GM12892 (cell line): ENCODE measurements around the gene HOXA7.

ENCODE experiments used
- DNase-seq: peaks from one replicate; pipeline ENCODE4 v3.0.0; 2011; ENCODE audit not compliant: insufficient read length
- FAIRE-seq: peaks from 2 replicates; lab custom pipeline; 2011; peaks lifted over from hg19 to GRCh38; lab: Jason Lieb, UNC
- POLR2A ChIP-seq: IDR thresholded peaks from 2 replicates; pipeline ENCODE4 v1.6.1; 2011; ENCODE audit warnings: low read depth, low read length, control low read depth
- POLR2AphosphoS5 ChIP-seq: IDR thresholded peaks from 2 replicates; pipeline ENCODE4 v1.6.1; 2011; ENCODE audit warnings: low read depth, low read length, control low read depth
- TAF1 ChIP-seq: IDR thresholded peaks from 2 replicates; pipeline ENCODE4 v1.6.1; 2011; ENCODE audit warnings: low read depth, mild to moderate bottlenecking, control low read depth, low read length, borderline replicate concordance

The HOXA7 gene

GRCh38 chr7:27128776-27129728 lies 27.4 kb downstream of the HOXA7 start:
- FAIRE-seq (no peak), DNase-seq (no peak)
- TF ChIP-seq TAF1 (no peak), POLR2AphosphoS5 (no peak), POLR2A (no peak)

- DNase-seq (no peak), FAIRE-seq (no peak)
- TF ChIP-seq TAF1 (no peak), POLR2A (no peak), POLR2AphosphoS5 (no peak)
Measured at GRCh38 chr7:27128034-27128433, 28.4 kb downstream of the HOXA7 start.

GRCh38 chr7:27126596-27127327 lies 29.7 kb downstream of the HOXA7 start:
- no peak for DNase-seq
- no peak for TF ChIP-seq TAF1
- no peak for TF ChIP-seq POLR2A
- no peak for TF ChIP-seq POLR2AphosphoS5
- no peak for FAIRE-seq

DNA sequence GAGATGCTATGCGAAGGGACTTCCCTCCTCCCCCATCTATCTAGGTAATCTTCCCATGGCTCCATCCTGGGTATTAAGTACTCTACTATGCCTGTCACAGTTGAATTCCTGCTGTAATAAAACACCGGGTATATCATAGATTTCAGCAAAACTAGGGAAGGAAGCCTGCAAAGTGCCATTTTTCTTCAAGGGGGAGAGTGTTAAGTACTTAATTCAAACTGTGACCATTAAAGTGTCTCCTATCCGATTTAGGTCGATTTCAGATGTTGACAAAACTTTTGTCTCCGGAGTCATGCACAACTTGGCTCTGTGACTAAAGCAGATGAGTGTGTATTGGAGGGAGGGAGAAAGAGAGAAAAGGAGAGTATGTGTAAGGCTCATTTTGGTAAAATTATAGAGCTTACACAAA lies 30.5 kb downstream of the HOXA7 start:
- TF ChIP-seq POLR2A: no peak
- TF ChIP-seq TAF1: no peak
- TF ChIP-seq POLR2AphosphoS5: no peak
- FAIRE-seq (no peak), DNase-seq (no peak)

DNA sequence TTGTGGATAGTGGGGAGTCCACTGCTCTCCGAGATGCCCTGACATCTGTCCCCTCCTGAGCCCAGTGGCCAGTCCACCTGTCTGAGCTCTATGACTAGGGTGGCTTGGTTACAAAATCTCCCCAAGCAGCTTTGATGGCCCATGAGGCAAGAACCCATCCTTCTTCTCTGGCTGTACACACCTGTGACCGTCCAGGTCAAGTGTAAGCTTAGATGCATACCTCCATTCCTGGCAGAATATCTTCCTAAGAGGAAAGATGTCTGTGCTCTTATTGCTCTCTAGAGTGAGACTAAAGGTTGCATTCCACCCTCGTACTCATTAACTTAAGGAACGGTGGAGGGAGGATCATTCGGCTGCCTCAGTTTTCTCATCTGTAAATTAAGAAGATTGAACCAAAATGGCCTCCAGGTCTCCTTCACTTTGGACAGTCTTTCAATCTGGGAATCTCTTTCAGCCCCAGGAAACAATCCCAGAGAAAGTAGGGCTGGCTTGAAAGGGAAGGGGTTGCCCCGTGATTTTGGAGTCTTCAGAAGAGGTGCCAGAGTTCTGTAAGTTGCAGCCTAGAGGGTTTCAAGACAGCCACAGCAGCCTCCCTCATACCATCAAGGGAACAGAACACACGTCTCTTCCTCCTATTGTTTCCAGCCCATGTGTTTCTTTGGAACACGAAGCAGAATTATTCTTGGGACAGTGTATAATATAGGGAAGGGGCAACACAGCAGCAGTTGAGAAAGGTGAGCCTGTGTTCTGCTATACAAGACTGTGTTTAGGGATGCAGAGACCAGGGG lies 31.4 kb downstream of the HOXA7 start:
- DNase-seq: no peak
- no peak for FAIRE-seq
- TF ChIP-seq POLR2AphosphoS5: no peak
- no peak for TF ChIP-seq TAF1
- no peak for TF ChIP-seq POLR2A

GRCh38 chr7:27124096-27124901 lies 32.2 kb downstream of the HOXA7 start:
- DNase-seq (no peak), FAIRE-seq (no peak)
- no peak for TF ChIP-seq TAF1

DNA sequence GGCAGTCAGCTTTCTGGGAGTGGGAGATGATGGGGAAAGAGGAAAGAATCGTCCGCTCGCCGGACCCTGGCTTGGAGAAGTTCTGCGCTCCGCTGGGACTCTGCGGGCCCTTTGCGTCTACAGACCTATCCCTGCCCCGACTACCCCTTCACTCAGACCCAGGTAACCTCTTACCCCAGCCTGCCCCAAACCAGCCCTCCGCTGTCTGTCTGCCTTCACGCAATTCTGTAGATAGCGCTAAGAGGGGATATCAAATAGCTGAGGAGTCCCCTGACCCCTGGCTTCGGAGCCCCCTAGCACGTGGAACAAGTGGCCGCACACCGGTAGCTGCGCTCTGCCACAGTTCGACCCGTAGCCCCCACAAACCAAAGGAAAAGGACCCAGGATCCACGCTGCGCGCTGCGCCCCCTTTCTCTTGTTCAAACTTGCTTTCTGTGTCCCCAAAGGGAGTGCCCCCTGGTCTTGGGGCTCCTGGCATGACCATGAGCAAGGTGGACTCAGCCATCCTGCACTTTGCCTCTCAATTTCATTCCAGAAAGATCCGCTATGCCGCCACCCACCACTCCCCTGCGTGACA lies 32.9 kb downstream of the HOXA7 start:
- FAIRE-seq: no peak
- no peak for TF ChIP-seq POLR2A
- TF ChIP-seq POLR2AphosphoS5: no peak
- TF ChIP-seq TAF1: no peak
- DNase-seq: no peak

DNA sequence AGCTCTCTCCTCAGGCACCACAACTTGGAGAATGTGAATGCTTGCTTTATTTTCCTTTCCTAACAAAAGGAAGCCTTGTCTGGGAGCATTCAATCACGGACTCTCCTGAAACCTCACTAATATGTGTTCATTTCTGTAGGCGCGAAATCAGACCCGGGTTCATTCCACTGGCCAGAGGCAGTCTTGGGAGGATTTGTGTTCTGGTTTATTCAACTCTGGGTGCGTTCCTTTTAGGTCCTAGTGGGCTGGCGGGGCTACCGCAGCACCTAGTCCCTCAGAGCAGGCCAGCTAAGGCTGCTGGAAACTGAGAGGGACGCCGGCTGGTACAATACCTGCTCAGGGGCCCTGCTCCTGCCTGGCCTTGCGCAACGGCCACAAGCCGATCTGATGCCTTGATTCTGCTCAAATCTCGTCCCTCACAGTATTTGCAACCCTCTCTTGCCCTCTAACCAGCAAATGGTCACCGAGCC lies 33.4 kb downstream of the HOXA7 start:
- no peak for TF ChIP-seq POLR2A
- no peak for TF ChIP-seq POLR2AphosphoS5
- no peak for TF ChIP-seq TAF1
- FAIRE-seq: no peak
- DNase-seq: no peak

DNA sequence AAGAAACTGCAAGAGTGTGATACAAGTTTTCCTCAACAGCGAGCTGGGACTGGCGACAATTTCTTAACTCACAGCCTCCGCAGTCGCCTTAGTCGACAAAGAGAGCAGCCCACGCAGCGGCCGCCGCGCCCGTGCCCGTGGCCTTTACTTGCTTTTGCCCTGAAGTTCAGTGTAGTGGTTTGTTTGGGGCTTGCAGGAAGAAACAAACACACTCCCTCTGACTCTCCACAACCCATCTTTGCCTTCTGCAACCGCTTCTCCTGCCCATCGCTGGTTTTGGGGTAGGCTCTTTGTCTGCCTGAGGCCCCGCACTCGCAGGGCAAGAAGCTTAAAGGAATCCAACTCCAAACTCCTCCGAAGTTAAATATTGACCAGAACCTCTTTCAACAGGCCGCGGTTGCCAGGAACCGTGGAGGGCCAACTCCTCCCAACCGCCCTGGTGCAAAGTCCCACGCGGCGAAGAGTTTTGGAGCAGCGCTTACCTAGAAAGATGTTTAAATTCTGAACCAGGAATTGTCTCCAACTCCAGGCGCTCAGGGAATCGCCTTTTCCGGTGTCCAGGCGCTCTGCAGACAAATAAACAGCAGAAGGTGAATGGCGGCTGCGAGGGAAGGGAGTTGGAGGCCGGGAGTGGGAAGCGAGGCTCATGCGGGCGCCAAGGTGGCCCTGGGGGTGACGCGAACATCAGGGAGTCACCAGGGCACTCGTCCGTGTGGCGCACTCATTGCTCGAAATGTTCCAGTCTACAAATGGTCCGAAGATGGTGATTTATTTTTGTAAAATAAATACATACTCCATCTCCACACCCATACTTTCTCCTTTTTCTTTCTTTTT lies 34.2 kb downstream of the HOXA7 start:
- TF ChIP-seq TAF1 (no peak), POLR2AphosphoS5 (no peak), POLR2A (no peak)
- no peak for FAIRE-seq
- no peak for DNase-seq

DNA sequence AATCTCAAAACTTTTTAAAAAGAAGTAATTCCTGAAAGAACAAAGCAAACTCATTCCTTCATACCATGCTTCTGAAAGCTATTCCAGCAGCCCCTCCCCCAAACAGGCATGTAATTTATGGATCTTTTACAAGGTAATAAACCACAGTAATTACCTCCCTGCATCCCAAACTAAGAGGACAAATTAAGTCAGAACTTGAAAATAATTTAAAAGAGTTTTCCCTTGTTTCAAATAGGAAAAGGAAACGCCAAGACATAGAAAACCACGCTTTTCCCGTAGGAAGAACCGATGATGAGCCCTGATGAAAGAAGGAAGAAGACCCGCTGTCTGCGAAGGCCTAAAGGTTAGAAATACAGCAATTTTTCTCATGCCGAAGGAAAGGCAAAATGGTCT lies 34.8 kb downstream of the HOXA7 start:
- FAIRE-seq (no peak), DNase-seq (no peak)
- TF ChIP-seq POLR2AphosphoS5 (no peak), TAF1 (no peak), POLR2A (no peak)
